ENCODE data around the gene CDH7.

CDH7 gene

DNA sequence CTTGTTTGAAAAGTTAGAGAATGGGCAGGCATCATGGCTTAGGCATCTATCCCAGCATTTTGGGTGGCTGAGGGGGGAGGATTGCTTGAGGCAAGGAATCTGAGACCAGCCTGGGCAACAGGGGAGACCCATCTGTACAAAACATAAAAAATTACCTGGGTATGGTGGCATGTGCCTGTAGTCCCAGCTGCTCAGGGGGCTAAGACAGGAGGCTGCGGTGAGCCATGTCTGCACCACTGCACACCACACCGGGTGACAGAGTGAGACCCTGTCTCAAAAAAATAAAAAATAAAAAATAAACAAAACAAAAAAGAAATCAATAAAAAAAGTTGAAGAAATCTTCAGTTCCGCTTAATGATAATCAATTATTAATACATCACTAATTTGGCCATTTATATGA, 146.5 kb downstream of the CDH7 start:
- TF ChIP-seq CTCF (IDR thresholded peaks at IDR 0.05) = no peak

DNA sequence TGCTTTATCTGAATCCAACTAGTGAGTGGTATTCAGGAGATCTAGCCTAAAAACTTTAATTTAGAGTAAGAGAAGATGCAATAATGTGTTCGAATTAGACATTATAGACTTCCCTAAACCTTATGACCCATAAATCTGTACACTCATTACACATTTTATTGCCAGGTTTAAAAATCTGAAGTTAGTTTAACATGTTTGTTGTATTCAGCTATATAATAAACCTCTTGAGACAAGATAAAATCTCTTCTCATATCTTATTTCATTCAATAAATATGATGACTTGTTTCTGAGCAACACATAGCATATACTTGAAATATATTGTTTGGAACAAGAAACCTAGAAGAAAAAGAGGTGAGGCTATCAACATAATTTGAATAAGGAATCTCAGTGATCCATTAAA, 150.7 kb downstream of the CDH7 start:
- no peak overlapping the region for H3K27ac ChIP-seq
- no peak for TF ChIP-seq CTCF (IDR thresholded peaks at IDR 0.05)
- H3K4me3 ChIP-seq = no peak overlapping the region
- no peak for DNase-seq (ENCODE audit: low spot score)

More for the DNA sequence above, 146.5 kb downstream of the CDH7 start:
- Histone ChIP-seq H3K4me3 (no peak overlapping the region), H3K27ac (no peak overlapping the region)
- DNase-seq (ENCODE audit: low spot score) = no peak

DNA sequence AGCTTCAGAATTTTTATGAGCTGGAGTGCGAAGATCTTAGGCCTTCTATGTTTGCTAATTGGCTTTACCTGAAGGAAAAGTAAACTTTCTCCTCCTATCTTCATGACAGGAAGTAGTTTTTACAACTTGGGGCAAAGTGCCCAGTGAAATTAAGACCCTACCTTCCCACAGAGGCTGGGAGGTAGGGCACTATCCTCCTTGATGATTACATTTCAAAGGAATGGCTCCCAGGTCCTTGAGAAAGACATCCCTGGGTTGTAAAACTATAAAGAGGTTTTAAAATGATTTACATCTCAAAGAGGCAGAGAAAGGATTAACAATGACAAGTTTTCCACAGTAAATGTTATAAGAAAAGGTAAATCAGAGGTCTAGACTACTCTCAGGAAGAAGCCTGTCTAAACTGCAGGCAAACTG, 155.8 kb downstream of the CDH7 start:
- Histone ChIP-seq H3K4me3 (no peak overlapping the region), H3K27ac (no peak overlapping the region)
- TF ChIP-seq CTCF (IDR thresholded peaks at IDR 0.05) = no peak
- DNase-seq (ENCODE audit: low spot score) = no peak

DNA sequence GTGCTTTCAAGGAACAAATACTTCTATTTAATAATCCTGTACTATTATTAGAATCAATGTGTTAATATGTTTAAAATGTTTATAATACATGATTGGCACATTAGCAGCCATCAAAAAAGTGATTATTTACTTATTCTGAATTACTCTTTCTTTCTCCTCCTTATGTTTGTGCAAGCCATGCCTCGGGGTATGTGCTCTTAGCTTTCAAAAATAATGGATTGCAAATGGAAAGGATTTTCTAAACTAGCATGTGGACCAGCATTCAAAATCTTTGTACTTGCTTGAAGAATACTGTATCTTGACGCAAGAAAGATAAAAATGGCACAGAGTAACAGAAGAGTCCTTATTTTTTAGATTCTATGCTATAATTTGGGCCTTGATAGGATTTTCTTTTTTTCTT, 156.5 kb downstream of the CDH7 start:
- no peak for TF ChIP-seq CTCF (IDR thresholded peaks at IDR 0.05)
- Histone ChIP-seq H3K27ac (no peak overlapping the region), H3K4me3 (no peak overlapping the region)
- DNase-seq (ENCODE audit: low spot score) = no peak

DNA sequence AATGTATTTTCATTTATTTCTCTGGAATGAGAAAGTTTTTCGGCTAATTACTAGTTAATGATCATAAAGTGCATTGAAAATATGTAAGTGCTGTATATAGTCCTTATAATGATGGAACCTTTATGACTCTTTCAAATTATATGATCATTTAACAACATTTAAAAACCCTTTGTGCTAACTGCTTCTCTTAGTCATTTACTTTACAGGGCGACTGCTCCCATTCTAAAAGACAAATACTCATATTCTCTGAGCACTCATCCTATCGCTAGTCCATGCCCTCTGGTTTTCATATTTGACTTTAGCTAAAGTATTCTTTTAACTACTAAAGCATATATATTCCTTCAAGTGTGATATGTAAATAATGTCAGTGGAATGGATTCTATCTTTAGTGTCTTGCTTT, 168.2 kb downstream of the CDH7 start:
- TF ChIP-seq CTCF (IDR thresholded peaks at IDR 0.05) = no peak
- DNase-seq (ENCODE audit: low spot score) = no peak
- H3K4me3 ChIP-seq = no peak overlapping the region

DNA sequence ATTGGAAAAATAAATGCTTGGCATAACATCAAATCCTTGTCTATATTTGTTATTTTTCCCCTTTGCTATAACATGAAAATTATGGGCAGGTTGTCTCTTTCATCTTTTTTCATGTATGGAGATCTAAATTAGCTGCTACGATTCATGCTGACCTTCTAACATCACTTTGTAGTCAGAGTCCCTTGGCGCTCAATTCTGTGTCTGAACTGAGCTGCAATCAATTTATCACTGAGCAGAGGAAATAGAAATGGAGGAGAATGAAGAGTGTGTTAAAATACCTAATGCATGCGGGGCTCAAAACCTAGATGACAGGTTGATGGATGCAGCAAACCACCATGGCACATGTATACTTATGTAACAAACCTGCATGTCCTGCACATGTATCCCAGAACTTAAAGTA, 168.9 kb downstream of the CDH7 start:
- no peak for TF ChIP-seq CTCF (IDR thresholded peaks at IDR 0.05)
- DNase-seq (ENCODE audit: low spot score) = no peak
- no peak overlapping the region for H3K27ac ChIP-seq
- no peak overlapping the region for H3K4me3 ChIP-seq

More for the DNA sequence above, 168.2 kb downstream of the CDH7 start:
- H3K27ac ChIP-seq = no peak overlapping the region

GRCh38 chr18:65922103-65922502, 171.3 kb downstream of the CDH7 start:
- no peak for TF ChIP-seq CTCF (IDR thresholded peaks at IDR 0.05)
- no peak overlapping the region for H3K27ac ChIP-seq
- no peak for DNase-seq (ENCODE audit: low spot score)
- H3K4me3 ChIP-seq = no peak overlapping the region

All from coronary artery (tissue), 2 donors.